ENCODE results near the gene CTF1. TPM values are rescaled to one million over a fixed set of nuclear protein-coding genes. Genes with fewer than 3 reads are reported as not detected.
"Not testable (repeated sequence)": the region's sequence is repeated elsewhere in the genome, so short reads cannot be mapped to it uniquely, and the experiment has no call there.

Gene CTF1
- total and polyA plus RNA-seq, 12 donors, result 2.1 to 13.9 (median 5.8) TPM

DNA sequence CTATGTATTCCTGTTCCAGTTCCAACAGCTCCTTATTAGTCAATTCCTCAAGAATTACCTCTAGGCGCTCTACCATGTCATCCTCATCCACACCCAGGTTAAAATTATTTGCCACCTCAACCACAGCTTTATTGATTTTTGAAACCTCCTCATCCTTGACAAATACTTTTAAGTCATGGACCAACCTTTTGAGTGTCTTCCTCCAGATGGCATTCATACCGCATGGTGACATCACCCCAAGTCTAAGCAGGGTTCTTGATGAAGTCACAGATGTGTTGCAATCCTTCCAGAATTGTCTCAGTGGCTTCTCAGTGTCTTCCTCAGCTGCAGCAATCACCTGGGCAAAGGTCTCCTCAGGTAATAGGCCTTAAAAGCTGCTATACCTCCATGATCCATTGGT lies 42.7 kb upstream of the CTF1 start:
- DNase-seq, result no peak
- Histone ChIP-seq H3K4me1 (replicated peaks in 1 of 2) (no peaks in the 10 kb centered on the region), H3K36me3 (replicated peaks in 1 of 2) (no peaks in the 10 kb centered on the region), H3K27ac (no peak overlapping the region), H3K4me3 (no peak overlapping the region), H3K9me3 (replicated peaks in 1 of 3) (no peaks in the 10 kb centered on the region), H3K27me3 (no peaks in the 10 kb centered on the region)
- TF ChIP-seq, protein P1, sequence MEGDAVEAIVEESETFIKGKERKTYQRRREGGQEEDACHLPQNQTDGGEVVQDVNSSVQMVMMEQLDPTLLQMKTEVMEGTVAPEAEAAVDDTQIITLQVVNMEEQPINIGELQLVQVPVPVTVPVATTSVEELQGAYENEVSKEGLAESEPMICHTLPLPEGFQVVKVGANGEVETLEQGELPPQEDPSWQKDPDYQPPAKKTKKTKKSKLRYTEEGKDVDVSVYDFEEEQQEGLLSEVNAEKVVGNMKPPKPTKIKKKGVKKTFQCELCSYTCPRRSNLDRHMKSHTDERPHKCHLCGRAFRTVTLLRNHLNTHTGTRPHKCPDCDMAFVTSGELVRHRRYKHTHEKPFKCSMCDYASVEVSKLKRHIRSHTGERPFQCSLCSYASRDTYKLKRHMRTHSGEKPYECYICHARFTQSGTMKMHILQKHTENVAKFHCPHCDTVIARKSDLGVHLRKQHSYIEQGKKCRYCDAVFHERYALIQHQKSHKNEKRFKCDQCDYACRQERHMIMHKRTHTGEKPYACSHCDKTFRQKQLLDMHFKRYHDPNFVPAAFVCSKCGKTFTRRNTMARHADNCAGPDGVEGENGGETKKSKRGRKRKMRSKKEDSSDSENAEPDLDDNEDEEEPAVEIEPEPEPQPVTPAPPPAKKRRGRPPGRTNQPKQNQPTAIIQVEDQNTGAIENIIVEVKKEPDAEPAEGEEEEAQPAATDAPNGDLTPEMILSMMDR (IDR thresholded peaks at IDR 0.05), result no peak
- no peak for TF ChIP-seq POLR2A (IDR thresholded peaks at IDR 0.05)
- intact Hi-C loops (cut with DNase I), result no loop called here
- 95 to 97% (median 97%) methylated on average over 2 of the region's 2 CpGs for WGBS, 4 donors

DNA sequence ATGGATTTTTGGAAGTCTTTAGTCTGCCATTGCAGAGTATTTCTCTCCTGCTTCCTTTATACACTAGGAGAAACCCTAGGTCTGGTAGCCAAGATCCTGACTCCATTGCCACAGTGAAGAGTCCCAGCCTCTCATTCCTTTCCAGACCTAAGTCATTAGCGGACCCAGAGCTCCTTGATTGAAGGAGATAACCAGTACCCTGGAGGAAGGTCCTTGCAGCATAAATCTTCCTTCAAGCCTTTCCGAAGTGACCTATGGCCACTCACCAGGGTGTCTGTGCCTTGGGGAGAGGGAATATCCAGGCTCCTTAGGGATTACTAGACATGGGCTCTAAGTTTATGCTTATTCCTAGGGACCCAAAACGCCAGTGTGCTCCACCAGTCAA lies 38.3 kb upstream of the CTF1 start:
- Histone ChIP-seq H3K36me3 (replicated peaks in 1 of 2) (no peaks in the 10 kb centered on the region), H3K27me3 (no peaks in the 10 kb centered on the region), H3K27ac (no peak overlapping the region), H3K4me3 (no peak overlapping the region), H3K4me1 (replicated peaks in 1 of 2) (no peaks in the 10 kb centered on the region), H3K9me3 (replicated peaks in 1 of 3) (no peaks in the 10 kb centered on the region)
- no peak for TF ChIP-seq POLR2A (IDR thresholded peaks at IDR 0.05)
- TF ChIP-seq, protein P1 (IDR thresholded peaks at IDR 0.05), result no peak
- DNase-seq, result no peak
- intact Hi-C loops (cut with DNase I), result no loop called here
- WGBS, 4 donors, result 84 to 95% (median 87%) methylated on average over 2 to 3 of the region's 3 CpGs

DNA sequence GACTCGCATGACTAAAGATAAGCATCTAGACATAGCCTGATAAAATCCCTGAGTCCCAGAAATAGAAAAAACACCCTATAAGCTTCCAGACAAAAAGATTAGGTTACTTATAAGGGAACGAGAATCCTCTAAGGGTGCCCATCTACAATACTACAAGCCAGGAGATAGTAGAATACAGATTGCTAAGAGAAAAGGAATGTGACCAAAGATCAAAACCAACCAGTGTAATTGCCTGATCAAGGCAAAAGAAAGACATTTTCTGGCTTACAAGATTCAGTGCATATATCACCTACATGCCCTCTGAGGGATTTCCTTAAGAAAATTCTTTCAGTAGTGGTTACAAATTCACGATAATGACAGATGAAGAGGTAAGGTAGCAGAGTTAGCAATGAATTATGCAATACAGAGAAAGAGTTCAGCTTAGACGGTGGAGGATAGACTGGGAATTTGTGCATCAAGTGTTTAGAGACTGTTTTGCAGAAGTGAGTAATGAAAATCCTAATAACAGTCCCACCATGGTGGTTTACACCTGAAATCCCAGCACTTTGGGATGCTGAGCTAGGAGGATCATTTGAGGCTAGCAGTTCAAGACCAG lies 37.5 kb upstream of the CTF1 start:
- Histone ChIP-seq H3K4me1 (replicated peaks in 1 of 2) (no peaks in the 10 kb centered on the region), H3K4me3 (no peak overlapping the region), H3K36me3 (replicated peaks in 1 of 2) (no peaks in the 10 kb centered on the region), H3K9me3 (replicated peaks in 1 of 3) (no peaks in the 10 kb centered on the region), H3K27me3 (no peaks in the 10 kb centered on the region), H3K27ac (no peak overlapping the region)
- TF ChIP-seq, protein P1 (IDR thresholded peaks at IDR 0.05), result no peak
- no peak for TF ChIP-seq POLR2A (IDR thresholded peaks at IDR 0.05)
- WGBS, 4 donors, result 74 to 79% (median 75%) methylated on average over 4 of the region's 4 CpGs
- intact Hi-C loops (cut with DNase I), result no loop called here
- no peak for DNase-seq

DNA sequence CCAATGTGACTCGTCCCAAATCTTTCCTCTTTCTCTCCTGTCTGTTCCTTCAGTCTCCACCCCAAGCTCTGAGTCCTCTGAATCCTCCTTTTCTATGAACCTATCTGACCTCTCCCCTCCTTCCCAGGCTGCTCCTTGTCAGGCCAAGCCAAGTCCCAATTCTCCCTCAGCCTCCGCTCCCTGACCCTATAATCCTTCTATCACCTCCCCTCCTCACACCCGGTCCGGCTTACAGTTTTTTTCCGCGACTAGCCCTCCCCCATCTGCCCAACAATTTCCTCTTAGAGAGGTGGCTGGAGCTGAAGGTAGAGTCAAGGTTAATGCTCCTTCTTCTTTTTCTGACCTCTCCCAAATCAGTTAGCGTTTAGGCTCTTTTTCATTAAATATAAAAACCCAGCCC lies 35.7 kb upstream of the CTF1 start:
- H3K4me1 ChIP-seq (replicated peaks in 1 of 2); DNase-seq; H3K27me3 ChIP-seq; H3K27ac ChIP-seq; H3K36me3 ChIP-seq (replicated peaks in 1 of 2); H3K4me3 ChIP-seq; H3K9me3 ChIP-seq (replicated peaks in 1 of 3); intact Hi-C loops (cut with DNase I): not testable (repeated sequence)
- WGBS, 4 donors, result 80 to 89% (median 83%) methylated on average over 7 of the region's 7 CpGs

DNA sequence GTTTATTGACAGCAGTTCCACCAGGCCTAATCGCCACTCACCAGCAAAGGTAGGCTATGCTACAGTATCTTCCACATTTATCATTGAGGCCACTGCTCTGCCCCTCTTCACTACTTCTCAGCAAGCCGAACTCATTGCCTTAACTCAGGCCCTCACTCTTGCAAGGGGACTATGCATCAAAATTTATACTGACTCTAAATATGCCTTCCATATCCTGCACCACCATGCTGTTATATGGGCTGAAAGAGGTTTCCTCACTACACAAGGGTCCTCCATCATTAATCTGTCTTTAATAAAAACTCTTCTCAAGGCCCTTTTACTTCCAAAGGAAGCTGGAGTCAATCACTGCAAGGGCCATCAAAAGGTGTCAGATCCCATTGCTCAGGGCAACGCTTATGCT lies 33.2 kb upstream of the CTF1 start:
- H3K4me3 ChIP-seq; H3K36me3 ChIP-seq (replicated peaks in 1 of 2); H3K9me3 ChIP-seq (replicated peaks in 1 of 3); DNase-seq; intact Hi-C loops (cut with DNase I); H3K4me1 ChIP-seq (replicated peaks in 1 of 2); H3K27ac ChIP-seq; H3K27me3 ChIP-seq: not testable (repeated sequence)
- WGBS, 4 donors, result 87 to 95% (median 92%) methylated on average over 3 of the region's 3 CpGs

Data from adrenal gland (tissue), 12 donors.